Neural progenitor cell (in vitro differentiated cells): ENCODE data around the gene SIPA1. TPM values are rescaled to one million over a fixed set of nuclear protein-coding genes. Genes with fewer than 3 reads are reported as not detected.

Experiments used
- DNase-seq: peaks from one replicate; pipeline ENCODE4 v3.0.0-alpha.2; 2016; ENCODE audit warnings: low spot score
- H2AFZ ChIP-seq: fragments of 200-600 bp; sonication (generic); replicated peaks from 2 replicates; pipeline ENCODE4 v1.6.1; 2016; ENCODE audit warnings: antibody characterized with exemption
- H3F3A ChIP-seq: fragments of 200-600 bp; sonication (generic); 2 replicates; pipeline ENCODE4 v1.6.1; 2016; ENCODE audit warnings: antibody characterized with exemption, low read depth
- H3K27ac ChIP-seq: fragments of 200-600 bp; sonication (generic); 2 replicates; pipeline ENCODE4 v1.5.1; 2016; ENCODE audit warnings: mild to moderate bottlenecking
- H3K27me3 ChIP-seq: fragments of 200-600 bp; sonication (generic); 2 replicates; pipeline ENCODE4 v1.6.1; 2016; ENCODE audit warnings: mild to moderate bottlenecking, moderate library complexity
- H3K36me3 ChIP-seq: fragments of 200-600 bp; sonication (generic); 2 replicates; pipeline ENCODE4 v1.5.1; 2016
- H3K4me1 ChIP-seq: fragments of 200-600 bp; sonication (generic); 2 replicates; pipeline ENCODE4 v1.6.1; 2016; ENCODE audit warnings: mixed run types
- H3K4me2 ChIP-seq: fragments of 200-600 bp; sonication (generic); 2 replicates; pipeline ENCODE4 v1.6.1; 2016
- H3K4me3 ChIP-seq: fragments of 200-600 bp; sonication (generic); 2 replicates; pipeline ENCODE4 v1.5.1; 2016
- H3K79me2 ChIP-seq: fragments of 200-600 bp; sonication (generic); 2 replicates; pipeline ENCODE4 v1.6.1; 2016; ENCODE audit warnings: low read depth
- H3K9ac ChIP-seq: fragments of 200-600 bp; sonication (generic); 2 replicates; pipeline ENCODE4 v1.6.1; 2016
- H3K9me3 ChIP-seq: fragments of 200-600 bp; sonication (generic); 2 replicates; pipeline ENCODE4 v1.5.1; 2016; ENCODE audit warnings: low read depth
- H4K20me1 ChIP-seq: fragments of 200-600 bp; sonication (generic); 2 replicates; pipeline ENCODE4 v1.6.1; 2016; ENCODE audit warnings: low read depth
- H3K27ac Mint-ChIP-seq: 3 replicates; pipeline ENCODE4 v1.8.0; 2021; ENCODE audit warnings: mixed read lengths
- H3K27me3 Mint-ChIP-seq: 2 replicates; pipeline ENCODE4 v1.8.0; 2022; ENCODE audit warnings: low read depth, mild to moderate bottlenecking, inconsistent platforms, moderate library complexity, mixed read lengths; ENCODE audit not compliant: insufficient read depth
- H3K36me3 Mint-ChIP-seq: 3 replicates; pipeline ENCODE4 v1.8.0; 2021; ENCODE audit warnings: mixed read lengths
- H3K4me1 Mint-ChIP-seq: 3 replicates; pipeline ENCODE4 v1.8.0; 2021; ENCODE audit warnings: mixed read lengths
- H3K4me3 Mint-ChIP-seq: 3 replicates; pipeline ENCODE4 v1.8.0; 2021; ENCODE audit warnings: mild to moderate bottlenecking, moderate library complexity, mixed read lengths
- H3K9me3 Mint-ChIP-seq: 3 replicates; pipeline ENCODE4 v1.8.0; 2020; ENCODE audit warnings: mixed read lengths
- CTCF ChIP-seq: fragments of 200-600 bp; sonication (generic); IDR thresholded peaks from 2 replicates; pipeline ENCODE4 v1.5.1; 2017; ENCODE audit warnings: antibody characterized with exemption, mild to moderate bottlenecking
- EZH2 ChIP-seq: fragments of 200-600 bp; sonication (generic); IDR thresholded peaks from 2 replicates; pipeline ENCODE4 v1.6.1; 2017; ENCODE audit warnings: antibody characterized with exemption, mild to moderate bottlenecking, moderate library complexity
- EZH2phosphoT487 ChIP-seq: fragments of 200-600 bp; sonication (generic); IDR thresholded peaks from 2 replicates; pipeline ENCODE4 v1.6.1; 2017; ENCODE audit warnings: antibody characterized with exemption
- total RNA-seq: library from RNA; depleted of rRNA; stranded (reverse); fragments of >200 nt; gene quantifications from 2 replicates; pipeline ENCODE4 v1.2.3, GENCODE V29; 2015; ENCODE audit warnings: low replicate concordance

The SIPA1 gene
- total RNA-seq, 1 donor from 2014 or later = 4.7 TPM

- no peaks in the 10 kb centered on the region for H3K36me3 ChIP-seq
- no peak overlapping the region for H3K4me3 ChIP-seq
- no peak overlapping the region for H3K27ac Mint-ChIP-seq
- H3K4me2 ChIP-seq = no peak overlapping the region
- no peaks in the 10 kb centered on the region for H4K20me1 ChIP-seq
- TF ChIP-seq EZH2phosphoT487 (no peak), CTCF (no peak), EZH2 (no peak)
- peaks cover 5% of the 10 kb centered on the region for H3K4me1 Mint-ChIP-seq
- H3K9me3 Mint-ChIP-seq = no peaks in the 10 kb centered on the region
- H3K27me3 Mint-ChIP-seq = peaks cover 2% of the 10 kb centered on the region
- peaks cover 13% of the 10 kb centered on the region for H3K36me3 Mint-ChIP-seq
- no peak overlapping the region for H3K4me3 Mint-ChIP-seq
- no peak overlapping the region for H3K9ac ChIP-seq
- H2AFZ ChIP-seq = no peak overlapping the region
- H3K4me1 ChIP-seq = no peaks in the 10 kb centered on the region
- no peak overlapping the region for H3K27ac ChIP-seq
- no peaks in the 10 kb centered on the region for H3K79me2 ChIP-seq
- H3K27me3 ChIP-seq = no peaks in the 10 kb centered on the region
- no peak for DNase-seq
- peaks cover 4% of the 10 kb centered on the region for H3F3A ChIP-seq
- no peaks in the 10 kb centered on the region for H3K9me3 ChIP-seq
These were observed 10.7 kb upstream of the SIPA1 start for GRCh38 chr11:65627202-65627601.

GRCh38 chr11:65629579-65629978, 8.3 kb upstream of the SIPA1 start:
- no peak overlapping the region for H3K4me3 Mint-ChIP-seq
- no peak overlapping the region for H2AFZ ChIP-seq
- H3K27ac Mint-ChIP-seq = no peak overlapping the region
- H3K4me3 ChIP-seq = no peak overlapping the region
- peaks cover 2% of the 10 kb centered on the region for H3K27me3 Mint-ChIP-seq
- no peaks in the 10 kb centered on the region for H3K79me2 ChIP-seq
- no peaks in the 10 kb centered on the region for H3K36me3 ChIP-seq
- TF ChIP-seq EZH2 (no peak), EZH2phosphoT487 (no peak), CTCF (no peak)
- no peak overlapping the region for H3K9ac ChIP-seq
- no peaks in the 10 kb centered on the region for H4K20me1 ChIP-seq
- DNase-seq = no peak
- no peaks in the 10 kb centered on the region for H3K4me1 ChIP-seq
- no peaks in the 10 kb centered on the region for H3K27me3 ChIP-seq
- H3K4me1 Mint-ChIP-seq = peaks cover 5% of the 10 kb centered on the region
- H3K4me2 ChIP-seq = no peak overlapping the region
- H3K9me3 ChIP-seq = no peaks in the 10 kb centered on the region
- H3K36me3 Mint-ChIP-seq = peaks cover 9% of the 10 kb centered on the region
- H3K9me3 Mint-ChIP-seq = no peaks in the 10 kb centered on the region
- no peak overlapping the region for H3K27ac ChIP-seq
- H3F3A ChIP-seq = peaks cover 4% of the 10 kb centered on the region

GRCh38 chr11:65630215-65630614, 7.7 kb upstream of the SIPA1 start:
- TF ChIP-seq CTCF = no peak
- TF ChIP-seq EZH2 = no peak
- no peak for TF ChIP-seq EZH2phosphoT487
- no peak for DNase-seq
- no peak overlapping the region for H2AFZ ChIP-seq
- Mint-ChIP-seq H3K4me3 (no peak overlapping the region), H3K36me3 (peaks cover 11% of the 10 kb centered on the region), H3K27ac (no peak overlapping the region), H3K27me3 (peaks cover 2% of the 10 kb centered on the region), H3K4me1 (peaks cover 5% of the 10 kb centered on the region), H3K9me3 (no peaks in the 10 kb centered on the region)
- no peak overlapping the region for H3K4me3 ChIP-seq
- no peaks in the 10 kb centered on the region for H3K27me3 ChIP-seq
- H3K36me3 ChIP-seq = no peaks in the 10 kb centered on the region
- no peak overlapping the region for H3K9ac ChIP-seq
- no peaks in the 10 kb centered on the region for H4K20me1 ChIP-seq
- no peak overlapping the region for H3K27ac ChIP-seq
- H3F3A ChIP-seq = peaks cover 4% of the 10 kb centered on the region
- H3K4me1 ChIP-seq = no peaks in the 10 kb centered on the region
- no peak overlapping the region for H3K4me2 ChIP-seq
- H3K9me3 ChIP-seq = no peaks in the 10 kb centered on the region
- no peaks in the 10 kb centered on the region for H3K79me2 ChIP-seq
